ENCODE results near the gene SDCCAG8. TPM values are rescaled to one million over a fixed set of nuclear protein-coding genes. Genes with fewer than 3 reads are reported as not detected.
A peak's percentile ranks its signal among the peaks of the same experiment; 100 is the strongest.
"Not testable (repeated sequence)": the region's sequence is repeated elsewhere in the genome, so short reads cannot be mapped to it uniquely, and the experiment has no call there.

SDCCAG8 gene
- 10 to 100 TPM; 11.9 to 20.3 (median 14.0) TPM for polyA plus RNA-seq

GRCh38 chr1:243255791-243256512, at the start of gene SDCCAG8:
SDCCAG8 (plus strand) TSS chr1:243256041; CDS start chr1:243256174, 133 bp downstream.
- H3K9me3 Mint-ChIP-seq, result no peaks in the 10 kb centered on the region
- peak; percentile 92 to 93 (median 92) for DNase-seq
- peaks cover 0 to under 1% (median under 1%) of the 10 kb centered on the region in 3 donors for H3K36me3 Mint-ChIP-seq
- peak within 1 kb of the TSS; percentile 95 to 100 (median 100) for H3K27ac Mint-ChIP-seq
- peak within 1 kb of the TSS; percentile 97 to 100 (median 99) for H3K4me3 Mint-ChIP-seq
- H3K4me1 Mint-ChIP-seq, result peaks cover 29 to 37% of the 10 kb centered on the region in 2 donors
- peaks cover 18 to 24% (median 24%) of the 10 kb centered on the region in 3 donors for H3K27me3 Mint-ChIP-seq (ENCODE audit: low read depth in 3 of 3)

- not testable (repeated sequence) for H3K27ac Mint-ChIP-seq; H3K9me3 Mint-ChIP-seq; DNase-seq; H3K27me3 Mint-ChIP-seq (ENCODE audit: low read depth in 3 of 3); H3K4me3 Mint-ChIP-seq; H3K4me1 Mint-ChIP-seq
- H3K36me3 Mint-ChIP-seq, result peaks cover 2 to 12% (median 7%) of the 10 kb centered on the region in 3 donors
Observed at GRCh38 chr1:243211984-243212383, 43.9 kb upstream of the SDCCAG8 start.

GRCh38 chr1:243213045-243213787, 42.6 kb upstream of the SDCCAG8 start:
- Mint-ChIP-seq H3K27me3 (ENCODE audit: low read depth in 3 of 3) (peaks cover 0 to under 1% (median 0%) of the 10 kb centered on the region in 3 donors), H3K4me3 (no peak overlapping the region), H3K36me3 (peaks cover 4 to 20% (median 6%) of the 10 kb centered on the region in 3 donors), H3K9me3 (no peaks in the 10 kb centered on the region), H3K4me1 (no peaks in the 10 kb centered on the region), H3K27ac (no peak overlapping the region)
- DNase-seq, result no peak

GRCh38 chr1:243215276-243215875, 40.5 kb upstream of the SDCCAG8 start:
- H3K4me1 Mint-ChIP-seq; DNase-seq; H3K9me3 Mint-ChIP-seq; H3K27me3 Mint-ChIP-seq (ENCODE audit: low read depth in 3 of 3); H3K27ac Mint-ChIP-seq; H3K4me3 Mint-ChIP-seq: not testable (repeated sequence)
- peaks cover 14 to 31% (median 15%) of the 10 kb centered on the region in 3 donors for H3K36me3 Mint-ChIP-seq

- Mint-ChIP-seq H3K4me1 (no peaks in the 10 kb centered on the region), H3K27ac (no peak overlapping the region), H3K36me3 (peaks cover 22 to 43% (median 23%) of the 10 kb centered on the region in 3 donors), H3K27me3 (ENCODE audit: low read depth in 3 of 3) (peaks cover 0 to 6% (median 0%) of the 10 kb centered on the region in 3 donors), H3K4me3 (no peak overlapping the region), H3K9me3 (peaks cover 0 to 2% (median 0%) of the 10 kb centered on the region in 6 donors)
- DNase-seq, result no peak
Observed at GRCh38 chr1:243216741-243217140, 39.1 kb upstream of the SDCCAG8 start.

- no peak for DNase-seq
- H3K27me3 Mint-ChIP-seq (ENCODE audit: low read depth in 3 of 3), result peaks cover 0 to 6% (median 0%) of the 10 kb centered on the region in 3 donors
- H3K4me3 Mint-ChIP-seq, result no peak overlapping the region
- no peaks in the 10 kb centered on the region for H3K4me1 Mint-ChIP-seq
- H3K27ac Mint-ChIP-seq, result no peak overlapping the region
- peaks cover 0 to 2% (median 0%) of the 10 kb centered on the region in 6 donors for H3K9me3 Mint-ChIP-seq
- H3K36me3 Mint-ChIP-seq, result peaks cover 23 to 45% (median 24%) of the 10 kb centered on the region in 3 donors
Observed at GRCh38 chr1:243217349-243217748, 38.5 kb upstream of the SDCCAG8 start.

- DNase-seq, result no peak
- Mint-ChIP-seq H3K4me3 (no peak overlapping the region), H3K27ac (no peak overlapping the region), H3K36me3 (peaks cover 28 to 47% (median 28%) of the 10 kb centered on the region in 3 donors), H3K4me1 (no peaks in the 10 kb centered on the region), H3K27me3 (ENCODE audit: low read depth in 3 of 3) (peaks cover 0 to 6% (median 0%) of the 10 kb centered on the region in 3 donors), H3K9me3 (peaks cover 0 to 2% (median 0%) of the 10 kb centered on the region in 6 donors)
Observed at GRCh38 chr1:243218059-243218458, 37.8 kb upstream of the SDCCAG8 start.

GRCh38 chr1:243227622-243228021, 28.2 kb upstream of the SDCCAG8 start:
- Mint-ChIP-seq H3K27ac (no peak overlapping the region), H3K4me3 (no peak overlapping the region), H3K4me1 (peaks cover 20% of the 10 kb centered on the region in 2 donors), H3K9me3 (peaks cover 17 to 33% (median 30%) of the 10 kb centered on the region in 6 donors), H3K36me3 (peaks cover 31 to 34% (median 34%) of the 10 kb centered on the region in 3 donors), H3K27me3 (ENCODE audit: low read depth in 3 of 3) (peaks cover 0 to 2% (median 0%) of the 10 kb centered on the region in 3 donors)
- no peak for DNase-seq

GRCh38 chr1:243229526-243229925, 26.3 kb upstream of the SDCCAG8 start:
- Mint-ChIP-seq H3K27ac (no peak overlapping the region), H3K36me3 (peaks cover 22 to 30% (median 24%) of the 10 kb centered on the region in 3 donors), H3K4me1 (peaks cover 20% of the 10 kb centered on the region in 2 donors), H3K4me3 (peak overlapping the region in 4 of 5 donors; percentile 38 to 61 (median 46)), H3K27me3 (ENCODE audit: low read depth in 3 of 3) (peaks cover 0 to 2% (median 0%) of the 10 kb centered on the region in 3 donors), H3K9me3 (peaks cover 17 to 36% (median 32%) of the 10 kb centered on the region in 6 donors)
- no peak for DNase-seq

GRCh38 chr1:243230914-243231313, 24.9 kb upstream of the SDCCAG8 start:
- no peak overlapping the region for H3K4me3 Mint-ChIP-seq
- peaks cover 17 to 36% (median 32%) of the 10 kb centered on the region in 6 donors for H3K9me3 Mint-ChIP-seq
- DNase-seq, result peak; percentile 11 to 16 (median 12)
- peaks cover 20% of the 10 kb centered on the region in 2 donors for H3K4me1 Mint-ChIP-seq
- no peak overlapping the region for H3K27ac Mint-ChIP-seq
- peaks cover 0 to 2% (median 0%) of the 10 kb centered on the region in 3 donors for H3K27me3 Mint-ChIP-seq (ENCODE audit: low read depth in 3 of 3)
- H3K36me3 Mint-ChIP-seq, result peaks cover 19 to 29% (median 24%) of the 10 kb centered on the region in 3 donors

GRCh38 chr1:243233908-243234307, 21.9 kb upstream of the SDCCAG8 start:
- H3K4me3 Mint-ChIP-seq, result no peak overlapping the region

GRCh38 chr1:243234978-243235647, 20.7 kb upstream of the SDCCAG8 start:
- H3K27me3 Mint-ChIP-seq (ENCODE audit: low read depth in 3 of 3), result peaks cover 0 to 2% (median 0%) of the 10 kb centered on the region in 3 donors
- DNase-seq, result no peak
- H3K9me3 Mint-ChIP-seq, result peaks cover 14 to 28% (median 23%) of the 10 kb centered on the region in 6 donors
- no peak overlapping the region for H3K27ac Mint-ChIP-seq
- H3K36me3 Mint-ChIP-seq, result peaks cover 14 to 27% (median 25%) of the 10 kb centered on the region in 3 donors
- peaks cover 3 to 5% of the 10 kb centered on the region in 2 donors for H3K4me1 Mint-ChIP-seq
- no peak overlapping the region for H3K4me3 Mint-ChIP-seq

More at GRCh38 chr1:243233908-243234307, 21.9 kb upstream of the SDCCAG8 start:
- no peak for DNase-seq
- no peak overlapping the region for H3K27ac Mint-ChIP-seq
- H3K36me3 Mint-ChIP-seq, result peaks cover 19 to 32% (median 24%) of the 10 kb centered on the region in 3 donors
- H3K9me3 Mint-ChIP-seq, result peaks cover 17 to 36% (median 32%) of the 10 kb centered on the region in 6 donors
- H3K4me1 Mint-ChIP-seq, result peaks cover 14 to 17% of the 10 kb centered on the region in 2 donors
- H3K27me3 Mint-ChIP-seq (ENCODE audit: low read depth in 3 of 3), result peaks cover 0 to 2% (median 0%) of the 10 kb centered on the region in 3 donors
